HG03139 (cell line): ENCODE data around the gene SNX3.
"Not testable (repeated sequence)": the region's sequence is repeated elsewhere in the genome, so short reads cannot be mapped to it uniquely, and the experiment has no call there.

ENCODE experiments used
- ATAC-seq: cut with Tn5 transposase; IDR thresholded peaks from one replicate; pipeline ENCODE4 v1.9.1; 2021; ENCODE audit not compliant: unreplicated experiment

The SNX3 gene

GRCh38 chr6:108263371-108263770 lies 2.5 kb upstream of the SNX3 start:
- ATAC-seq = no peak

- ATAC-seq = no peak
Measured at GRCh38 chr6:108260126-108260808, 573 bp downstream of the SNX3 start.

- no peak for ATAC-seq
Measured at GRCh38 chr6:108254433-108255410, 6.1 kb downstream of the SNX3 start.

GRCh38 chr6:108253241-108253640 lies 7.6 kb downstream of the SNX3 start:
- no peak for ATAC-seq

GRCh38 chr6:108252055-108252454 lies 8.8 kb downstream of the SNX3 start:
- ATAC-seq = no peak

- no peak for ATAC-seq
Measured at GRCh38 chr6:108251252-108251651, 9.6 kb downstream of the SNX3 start.

- no peak for ATAC-seq
Measured at GRCh38 chr6:108250240-108250866, 10.5 kb downstream of the SNX3 start.

GRCh38 chr6:108247965-108248536 lies 12.8 kb downstream of the SNX3 start:
- no peak for ATAC-seq

GRCh38 chr6:108245095-108245494 lies 15.7 kb downstream of the SNX3 start:
- not testable (repeated sequence) for ATAC-seq

- no peak for ATAC-seq
Measured at GRCh38 chr6:108243836-108244235, 17.0 kb downstream of the SNX3 start.

GRCh38 chr6:108242721-108243120 lies 18.1 kb downstream of the SNX3 start:
- no peak for ATAC-seq

GRCh38 chr6:108242259-108242658 lies 18.6 kb downstream of the SNX3 start:
- no peak for ATAC-seq

- no peak for ATAC-seq
Measured at GRCh38 chr6:108238322-108238721, 22.5 kb downstream of the SNX3 start.

- no peak for ATAC-seq
Measured at GRCh38 chr6:108236791-108237190, 24.0 kb downstream of the SNX3 start.

- no peak for ATAC-seq
Measured at GRCh38 chr6:108235127-108235526, 25.7 kb downstream of the SNX3 start.

GRCh38 chr6:108228416-108228815 lies 32.4 kb downstream of the SNX3 start:
- ATAC-seq = no peak

GRCh38 chr6:108227290-108227689 lies 33.5 kb downstream of the SNX3 start:
- no peak for ATAC-seq

GRCh38 chr6:108222504-108222903 lies 38.3 kb downstream of the SNX3 start:
- ATAC-seq = no peak

GRCh38 chr6:108222064-108222463 lies 38.8 kb downstream of the SNX3 start:
- no peak for ATAC-seq

GRCh38 chr6:108211671-108212070 lies 49.2 kb downstream of the SNX3 start:
- ATAC-seq = no peak

GRCh38 chr6:108210556-108210955 lies 50.3 kb downstream of the SNX3 start:
- ATAC-seq = no peak
